HepG2 (cell line): ENCODE data around the gene NAA38. TPM values are rescaled to one million over a fixed set of nuclear protein-coding genes. Genes with fewer than 3 reads are reported as not detected.

Experiments
- ARID3A ChIP-seq: IDR thresholded peaks from 2 replicates; pipeline ENCODE4 v1.6.1; 2012; ENCODE audit warnings: low read depth, low read length, improper control_type of control experiment
- FOXK1 ChIP-seq: sonication (generic); formaldehyde crosslinking; IDR thresholded peaks from 2 replicates; pipeline ENCODE4 v1.4.0; 2020; ENCODE audit warnings: low read depth, missing genetic modification reagents, borderline replicate concordance
- GABPB1 ChIP-seq: IDR thresholded peaks from 2 replicates; pipeline ENCODE4 v1.6.1; 2016; ENCODE audit warnings: mild to moderate bottlenecking, missing genetic modification reagents, moderate library complexity, missing compliant biosample characterization
- GPBP1L1 ChIP-seq: sonication (generic); formaldehyde crosslinking; IDR thresholded peaks from 2 replicates; pipeline ENCODE4 v1.5.0; 2020; ENCODE audit warnings: mild to moderate bottlenecking, missing genetic modification reagents
- HOXA3 ChIP-seq: sonication (generic); formaldehyde crosslinking; IDR thresholded peaks from 2 replicates; pipeline ENCODE4 v1.5.0; 2020; ENCODE audit warnings: missing genetic modification reagents
- ISX ChIP-seq: sonication (generic); formaldehyde crosslinking; conservative IDR thresholded peaks from 2 replicates; pipeline ENCODE4 v1.5.0; 2020; ENCODE audit warnings: missing genetic modification reagents
- KMT2A ChIP-seq: sonication (generic); formaldehyde crosslinking; IDR thresholded peaks from 2 replicates; pipeline ENCODE4 v1.4.0; 2020; ENCODE audit warnings: missing genetic modification reagents
- MAFK ChIP-seq, 2 experiments: IDR thresholded peaks in 1 of 2; conservative IDR thresholded peaks in 1 of 2; 2 replicates each; pipeline ENCODE4 v1.6.1; 2011; ENCODE audit warnings: improper control_type of control experiment in 2 of 2, low read length in 2 of 2
- MXI1 ChIP-seq: IDR thresholded peaks from 3 replicates; pipeline ENCODE4 v1.6.1; 2012; ENCODE audit warnings: low read depth, low read length, inconsistent platforms, borderline replicate concordance
- SIX1 ChIP-seq: sonication (generic); formaldehyde crosslinking; IDR thresholded peaks from 2 replicates; pipeline ENCODE4 v1.4.0; 2020; ENCODE audit warnings: missing genetic modification reagents, borderline replicate concordance
- TCF7 ChIP-seq: sonication (generic); IDR thresholded peaks from 2 replicates; pipeline ENCODE4 v1.6.1; 2016; ENCODE audit warnings: antibody characterized with exemption, low read depth
- THYN1 ChIP-seq: sonication (generic); formaldehyde crosslinking; IDR thresholded peaks from 2 replicates; pipeline ENCODE4 v1.8.1; 2023; ENCODE audit warnings: low read depth, mild to moderate bottlenecking, moderate library complexity, missing genetic modification reagents, borderline replicate concordance
- TP53 ChIP-seq: sonication (generic); formaldehyde crosslinking; conservative IDR thresholded peaks from 2 replicates; pipeline ENCODE4 v1.4.0; 2020; ENCODE audit warnings: missing genetic modification reagents
- ZBTB4 ChIP-seq: sonication (generic); formaldehyde crosslinking; IDR thresholded peaks from 2 replicates; pipeline ENCODE4 v1.4.0; 2020; ENCODE audit warnings: missing genetic modification reagents, mild to moderate bottlenecking, borderline replicate concordance
- ZBTB7B ChIP-seq: sonication (generic); formaldehyde crosslinking; IDR thresholded peaks from 2 replicates; pipeline ENCODE4 v1.4.0; 2020; ENCODE audit warnings: missing genetic modification reagents
- ZNF281 ChIP-seq: sonication (generic); formaldehyde crosslinking; IDR thresholded peaks from 2 replicates; pipeline ENCODE4 v1.4.0; 2020; ENCODE audit warnings: missing genetic modification reagents, borderline replicate concordance
- ZNF513 ChIP-seq: sonication (generic); formaldehyde crosslinking; conservative IDR thresholded peaks from 2 replicates; pipeline ENCODE4 v1.5.0; 2020; ENCODE audit warnings: missing genetic modification reagents
- polyA plus RNA-seq, 8 experiments: library from polyadenylated mRNA; depleted of rRNA in 3 of 8; stranded (reverse) in 7 of 8; unstranded in 1 of 8; fragments of >200 nt; fragmentation: Illumina TruSeq in 4 of 8; extraction: Trizol in 4 of 8; gene quantifications; 2 replicates each; pipeline versions ENCODE4 v1.2.1 to v1.2.3, GENCODE V29; 2011 to 2016; ENCODE audit warnings: low read depth in 4 of 8, missing spikeins in 1 of 8, mixed read lengths in 1 of 8; ENCODE audit not compliant: insufficient read depth in 1 of 8
- total RNA-seq, 5 experiments: library from RNA; depleted of rRNA; stranded (reverse); fragments of >200 nt; fragmentation: Illumina TruSeq; extraction: Trizol; gene quantifications; 2 replicates each; pipeline ENCODE4 v1.2.3, GENCODE V29; 2016; ENCODE audit warnings: low read depth in 1 of 5

Gene NAA38
- total and polyA plus RNA-seq, 2 of the 13 experiments (the other 11 are each of a cell fraction or from before 2014, with no cell fraction given) = 46.9 to 91.6 TPM

- TF ChIP-seq FOXK1 (CRISPR knock-in tag) (no peak), HOXA3 (CRISPR knock-in tag) (peak; percentile 80; the same call in 1 of the 2 replicates), GPBP1L1 (no peak), GABPB1 (CRISPR knock-in tag) (peak; percentile 69), ISX (CRISPR knock-in tag) (no peak), TP53 (no peak), ZBTB7B (CRISPR knock-in tag) (peak; percentile 42; the same call in 1 of the 2 replicates), KMT2A (CRISPR knock-in tag) (no peak), MXI1 (peak; percentile 82; the same call in 1 of the 3 replicates), THYN1 (CRISPR knock-in tag) (no peak), SIX1 (no peak), ZBTB4 (CRISPR knock-in tag) (no peak), ZNF281 (peak; percentile 74; the same call in 1 of the 2 replicates), TCF7 (no peak), ARID3A (no peak), ZNF513 (CRISPR knock-in tag) (no peak), MAFK (conservative IDR thresholded peaks at IDR 0.05 in 1 of 2, IDR thresholded peaks at IDR 0.05 in 1 of 2; ENCODE audit: low read length in 2 of 2) (no peak)
These were observed 22.2 kb downstream of the NAA38 start (continued) for GRCh38 chr17:7834957-7835813.
